Panc1 (cell line): ENCODE data around the gene P2RX1.

Experiments
- POLR2AphosphoS5 ChIP-seq: IDR thresholded peaks from 2 replicates; pipeline ENCODE4 v1.6.1; 2012; ENCODE audit warnings: mild to moderate bottlenecking, low read depth, low read length, moderate library complexity
- SIN3A ChIP-seq: IDR thresholded peaks from 2 replicates; pipeline ENCODE4 v1.6.1; 2012; ENCODE audit warnings: low read depth, mild to moderate bottlenecking, low read length, moderate library complexity, borderline replicate concordance; ENCODE audit not compliant: insufficient read depth
- TF ChIP-seq, protein P1 (sequence below): fragments of 450-650 bp; IDR thresholded peaks from 2 replicates; pipeline ENCODE4 v1.5.1; 2017; ENCODE audit warnings: mild to moderate bottlenecking
- TF ChIP-seq, protein P2 (sequence below), 2 experiments: IDR thresholded peaks; 2 replicates each; pipeline ENCODE4 v1.6.1; 2011 to 2012; ENCODE audit warnings: low read depth in 2 of 2, control low read depth in 1 of 2, low read length in 1 of 2, mild to moderate bottlenecking in 1 of 2, moderate library complexity in 1 of 2; ENCODE audit not compliant: insufficient read depth in 1 of 2

DNA sequence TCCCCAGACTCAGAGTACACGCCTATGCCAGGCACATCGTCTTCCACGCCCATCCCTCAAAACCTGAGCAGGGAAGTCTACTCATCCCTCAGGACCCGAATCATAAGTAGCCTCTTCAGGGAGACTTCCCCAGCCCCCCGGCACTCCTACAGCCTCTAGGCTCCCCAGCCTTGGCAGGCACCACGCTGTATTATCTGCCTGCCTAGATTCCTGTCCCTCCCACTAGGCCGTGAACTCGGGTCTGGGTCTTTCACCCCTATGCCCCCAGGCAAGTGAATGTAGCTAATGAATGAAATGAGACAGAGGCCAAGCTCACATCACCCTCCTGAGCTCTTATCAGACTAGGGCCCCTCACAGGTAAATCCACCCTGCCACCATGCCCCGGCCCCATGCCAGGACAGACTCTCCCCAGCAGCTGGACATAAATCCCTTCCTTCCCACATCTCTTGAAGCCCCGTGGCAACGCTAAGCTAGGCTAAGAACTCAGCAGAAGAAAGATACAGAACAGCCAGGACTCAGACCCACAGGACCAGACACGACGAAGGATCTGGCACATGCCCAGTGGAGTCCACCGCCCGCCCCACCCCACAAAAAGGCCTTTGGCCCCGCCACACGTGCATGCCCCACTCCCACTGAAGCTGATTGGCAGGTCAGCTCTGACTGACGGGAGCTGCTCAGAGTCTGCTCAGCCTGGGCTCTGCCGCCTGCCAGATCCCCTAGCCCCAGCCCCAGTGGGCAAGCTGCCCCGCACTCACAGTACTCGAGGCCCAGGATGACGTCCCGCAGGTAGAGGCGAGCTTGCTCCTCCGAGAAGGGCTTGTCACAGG lies 36.5 kb downstream of the P2RX1 start:
- no peak for TF ChIP-seq SIN3A
- no peak for TF ChIP-seq POLR2AphosphoS5
- TF ChIP-seq, protein P1, sequence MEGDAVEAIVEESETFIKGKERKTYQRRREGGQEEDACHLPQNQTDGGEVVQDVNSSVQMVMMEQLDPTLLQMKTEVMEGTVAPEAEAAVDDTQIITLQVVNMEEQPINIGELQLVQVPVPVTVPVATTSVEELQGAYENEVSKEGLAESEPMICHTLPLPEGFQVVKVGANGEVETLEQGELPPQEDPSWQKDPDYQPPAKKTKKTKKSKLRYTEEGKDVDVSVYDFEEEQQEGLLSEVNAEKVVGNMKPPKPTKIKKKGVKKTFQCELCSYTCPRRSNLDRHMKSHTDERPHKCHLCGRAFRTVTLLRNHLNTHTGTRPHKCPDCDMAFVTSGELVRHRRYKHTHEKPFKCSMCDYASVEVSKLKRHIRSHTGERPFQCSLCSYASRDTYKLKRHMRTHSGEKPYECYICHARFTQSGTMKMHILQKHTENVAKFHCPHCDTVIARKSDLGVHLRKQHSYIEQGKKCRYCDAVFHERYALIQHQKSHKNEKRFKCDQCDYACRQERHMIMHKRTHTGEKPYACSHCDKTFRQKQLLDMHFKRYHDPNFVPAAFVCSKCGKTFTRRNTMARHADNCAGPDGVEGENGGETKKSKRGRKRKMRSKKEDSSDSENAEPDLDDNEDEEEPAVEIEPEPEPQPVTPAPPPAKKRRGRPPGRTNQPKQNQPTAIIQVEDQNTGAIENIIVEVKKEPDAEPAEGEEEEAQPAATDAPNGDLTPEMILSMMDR, result no peak
- TF ChIP-seq, protein P2, sequence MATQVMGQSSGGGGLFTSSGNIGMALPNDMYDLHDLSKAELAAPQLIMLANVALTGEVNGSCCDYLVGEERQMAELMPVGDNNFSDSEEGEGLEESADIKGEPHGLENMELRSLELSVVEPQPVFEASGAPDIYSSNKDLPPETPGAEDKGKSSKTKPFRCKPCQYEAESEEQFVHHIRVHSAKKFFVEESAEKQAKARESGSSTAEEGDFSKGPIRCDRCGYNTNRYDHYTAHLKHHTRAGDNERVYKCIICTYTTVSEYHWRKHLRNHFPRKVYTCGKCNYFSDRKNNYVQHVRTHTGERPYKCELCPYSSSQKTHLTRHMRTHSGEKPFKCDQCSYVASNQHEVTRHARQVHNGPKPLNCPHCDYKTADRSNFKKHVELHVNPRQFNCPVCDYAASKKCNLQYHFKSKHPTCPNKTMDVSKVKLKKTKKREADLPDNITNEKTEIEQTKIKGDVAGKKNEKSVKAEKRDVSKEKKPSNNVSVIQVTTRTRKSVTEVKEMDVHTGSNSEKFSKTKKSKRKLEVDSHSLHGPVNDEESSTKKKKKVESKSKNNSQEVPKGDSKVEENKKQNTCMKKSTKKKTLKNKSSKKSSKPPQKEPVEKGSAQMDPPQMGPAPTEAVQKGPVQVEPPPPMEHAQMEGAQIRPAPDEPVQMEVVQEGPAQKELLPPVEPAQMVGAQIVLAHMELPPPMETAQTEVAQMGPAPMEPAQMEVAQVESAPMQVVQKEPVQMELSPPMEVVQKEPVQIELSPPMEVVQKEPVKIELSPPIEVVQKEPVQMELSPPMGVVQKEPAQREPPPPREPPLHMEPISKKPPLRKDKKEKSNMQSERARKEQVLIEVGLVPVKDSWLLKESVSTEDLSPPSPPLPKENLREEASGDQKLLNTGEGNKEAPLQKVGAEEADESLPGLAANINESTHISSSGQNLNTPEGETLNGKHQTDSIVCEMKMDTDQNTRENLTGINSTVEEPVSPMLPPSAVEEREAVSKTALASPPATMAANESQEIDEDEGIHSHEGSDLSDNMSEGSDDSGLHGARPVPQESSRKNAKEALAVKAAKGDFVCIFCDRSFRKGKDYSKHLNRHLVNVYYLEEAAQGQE (IDR thresholded peaks at IDR 0.05; ENCODE audit: insufficient read depth in 1 of 2, low read depth in 2 of 2, low read length in 1 of 2), result no peak
